Esophagus (tissue), 2 donors: ENCODE results near the gene ARID1B. TPM values are rescaled to one million over a fixed set of nuclear protein-coding genes. Genes with fewer than 3 reads are reported as not detected.

Experiments used
- H3K27ac ChIP-seq, 2 donors: one replicate each; pipeline ENCODE4 v1.5.1; 2013; ENCODE audit warnings: low read depth in 2 of 2, mild to moderate bottlenecking in 2 of 2, inconsistent platforms in 1 of 2, low read length in 1 of 2, moderate library complexity in 1 of 2
- H3K27me3 ChIP-seq, 2 donors: one replicate each; pipeline ENCODE4 v1.6.1; 2013; ENCODE audit warnings: low read length in 2 of 2, control low read depth in 1 of 2, mild to moderate bottlenecking in 1 of 2; ENCODE audit not compliant: insufficient read depth in 2 of 2, control insufficient read depth in 1 of 2
- H3K36me3 ChIP-seq, 2 donors: one replicate each; pipeline ENCODE4 v1.6.1; 2013; ENCODE audit warnings: low read length in 1 of 2; ENCODE audit not compliant: control insufficient read depth in 2 of 2, insufficient read depth in 2 of 2
- H3K4me1 ChIP-seq, 2 donors: one replicate each; pipeline ENCODE4 v1.6.1; 2013; ENCODE audit warnings: low read length in 1 of 2; ENCODE audit not compliant: control insufficient read depth in 2 of 2, insufficient read depth in 2 of 2
- H3K4me3 ChIP-seq, 2 donors: one replicate each; pipeline ENCODE4 v1.5.1; 2013; ENCODE audit warnings: low read length in 2 of 2, mild to moderate bottlenecking in 2 of 2, low read depth in 1 of 2, moderate library complexity in 1 of 2
- H3K9me3 ChIP-seq, 2 donors: one replicate each; pipeline ENCODE4 v1.6.1; 2013; ENCODE audit warnings: mild to moderate bottlenecking in 2 of 2, low read depth in 1 of 2, low read length in 1 of 2, moderate library complexity in 1 of 2; ENCODE audit not compliant: control insufficient read depth in 2 of 2, insufficient read depth in 1 of 2
- WGBS, 2 donors: extraction: QIAGEN DNeasy Blood & Tissue Kit; methylation state at CpG; one replicate each; pipeline ENCODE4 v1.1.7; 2013; 5-methylcytosine and 5-hydroxymethylcytosine counted together
- polyA plus RNA-seq, 2 donors: library from polyadenylated mRNA; stranded (reverse); fragments of 200-250 nt; gene quantifications; one replicate each; pipeline ENCODE4 v1.2.3, GENCODE V29; 2013
- donor health status: healthy with polysubstance abuse.
- donor health status: Bipolar disorder and iron deficiency.

Gene ARID1B
- polyA plus RNA-seq, 2 donors = 15.9 to 16.1 TPM

- Histone ChIP-seq H3K4me1 (peaks cover 2% of the 10 kb centered on the region in 2 donors), H3K27me3 (no peaks in the 10 kb centered on the region), H3K9me3 (no peaks in the 10 kb centered on the region), H3K27ac (no peak overlapping the region), H3K36me3 (peaks cover 0 to 11% of the 10 kb centered on the region in 2 donors), H3K4me3 (no peak overlapping the region)
- 68 to 74% methylated on average over 3 of the region's 3 CpGs for WGBS, 2 donors
These were observed 312.1 kb downstream of the ARID1B start for GRCh38 chr6:157089258-157089657.

DNA sequence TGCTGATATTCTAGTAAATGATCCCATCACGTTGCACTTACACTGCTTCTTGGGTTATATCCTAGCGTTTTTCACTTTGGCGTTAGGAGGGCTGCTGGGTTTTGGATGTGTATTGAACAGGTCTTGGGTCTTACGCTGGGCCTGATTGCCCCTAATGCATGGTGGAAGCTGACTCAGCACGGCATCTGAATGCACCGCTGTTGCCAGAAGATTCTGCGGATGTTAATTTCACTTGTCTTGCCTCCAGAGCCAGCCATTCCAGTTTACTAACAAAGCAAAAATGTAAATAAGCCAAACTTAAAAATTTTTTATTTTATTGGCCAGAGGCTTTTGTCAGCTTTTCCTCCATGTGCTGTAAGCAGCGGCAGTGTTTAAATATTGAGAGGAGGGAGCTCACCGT, 312.7 kb downstream of the ARID1B start:
- Histone ChIP-seq H3K9me3 (no peaks in the 10 kb centered on the region), H3K4me1 (peaks cover 2% of the 10 kb centered on the region in 2 donors), H3K36me3 (peaks cover 0 to 11% of the 10 kb centered on the region in 2 donors), H3K27me3 (no peaks in the 10 kb centered on the region), H3K4me3 (no peak overlapping the region), H3K27ac (no peak overlapping the region)
- 75 to 79% methylated on average over 9 of the region's 9 CpGs for WGBS, 2 donors

DNA sequence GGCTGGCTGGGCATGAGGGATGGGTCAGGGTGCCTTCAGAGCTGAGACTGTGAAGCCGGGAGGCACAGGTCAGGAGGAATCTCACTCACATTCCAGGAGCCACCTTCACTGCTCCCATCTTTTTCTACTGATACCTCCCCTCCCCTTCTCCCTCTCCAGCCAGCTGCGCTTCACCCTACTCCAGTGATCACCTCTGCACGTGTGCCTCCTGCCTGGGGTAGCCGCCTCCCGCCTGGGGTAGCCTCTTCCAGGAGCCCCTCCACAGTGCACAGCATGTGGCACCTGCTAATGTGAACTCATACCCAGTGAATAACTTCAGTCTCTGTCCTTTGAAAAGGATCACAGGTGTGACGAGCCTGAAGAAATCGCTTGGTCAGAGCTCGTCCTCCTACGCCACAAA, 313.6 kb downstream of the ARID1B start:
- Histone ChIP-seq H3K4me1 (peaks cover 2% of the 10 kb centered on the region in 2 donors), H3K4me3 (no peak overlapping the region), H3K27ac (no peak overlapping the region), H3K27me3 (no peaks in the 10 kb centered on the region), H3K36me3 (peaks cover 0 to 11% of the 10 kb centered on the region in 2 donors), H3K9me3 (no peaks in the 10 kb centered on the region)
- 93 to 94% methylated on average over 9 of the region's 9 CpGs for WGBS, 2 donors

GRCh38 chr6:157091243-157091642, 314.1 kb downstream of the ARID1B start:
- H3K27me3 ChIP-seq = no peaks in the 10 kb centered on the region
- no peak overlapping the region for H3K27ac ChIP-seq
- H3K4me1 ChIP-seq = peaks cover 2% of the 10 kb centered on the region in 2 donors
- H3K36me3 ChIP-seq = peaks cover 0 to 11% of the 10 kb centered on the region in 2 donors
- no peak overlapping the region for H3K4me3 ChIP-seq
- 83 to 85% methylated on average over 2 of the region's 2 CpGs for WGBS, 2 donors
- H3K9me3 ChIP-seq = no peaks in the 10 kb centered on the region

GRCh38 chr6:157091856-157092460, 314.8 kb downstream of the ARID1B start:
- 78 to 82% methylated on average over 6 of the region's 6 CpGs for WGBS, 2 donors
- Histone ChIP-seq H3K4me1 (peaks cover 2% of the 10 kb centered on the region in 2 donors), H3K36me3 (peaks cover 0 to 13% of the 10 kb centered on the region in 2 donors), H3K4me3 (no peak overlapping the region), H3K27me3 (no peaks in the 10 kb centered on the region), H3K9me3 (no peaks in the 10 kb centered on the region), H3K27ac (no peak overlapping the region)

- H3K4me1 ChIP-seq = peaks cover 2% of the 10 kb centered on the region in 2 donors
These were observed 315.6 kb downstream of the ARID1B start for GRCh38 chr6:157092736-157093135.

GRCh38 chr6:157093536-157093935, 316.4 kb downstream of the ARID1B start:
- Histone ChIP-seq H3K4me1 (peaks cover 2% of the 10 kb centered on the region in 2 donors), H3K36me3 (peaks cover 0 to 9% of the 10 kb centered on the region in 2 donors), H3K27me3 (no peaks in the 10 kb centered on the region), H3K9me3 (no peaks in the 10 kb centered on the region), H3K27ac (no peak overlapping the region), H3K4me3 (no peak overlapping the region)
- 78 to 85% methylated on average over 3 of the region's 3 CpGs for WGBS, 2 donors

More at GRCh38 chr6:157092736-157093135, 315.6 kb downstream of the ARID1B start:
- H3K27me3 ChIP-seq = no peaks in the 10 kb centered on the region
- H3K9me3 ChIP-seq = no peaks in the 10 kb centered on the region
- H3K36me3 ChIP-seq = peaks cover 0 to 13% of the 10 kb centered on the region in 2 donors
- WGBS, 2 donors = 85 to 88% methylated on average over 6 of the region's 6 CpGs
- H3K4me3 ChIP-seq = no peak overlapping the region
- no peak overlapping the region for H3K27ac ChIP-seq

GRCh38 chr6:157094038-157094437, 316.9 kb downstream of the ARID1B start:
- H3K27me3 ChIP-seq = no peaks in the 10 kb centered on the region
- H3K27ac ChIP-seq = no peak overlapping the region
- no peaks in the 10 kb centered on the region for H3K9me3 ChIP-seq
- no peak overlapping the region for H3K4me3 ChIP-seq
- peaks cover 0 to 9% of the 10 kb centered on the region in 2 donors for H3K36me3 ChIP-seq
- WGBS, 2 donors = 93 to 96% methylated on average over 6 of the region's 6 CpGs
- peaks cover 2% of the 10 kb centered on the region in 2 donors for H3K4me1 ChIP-seq

DNA sequence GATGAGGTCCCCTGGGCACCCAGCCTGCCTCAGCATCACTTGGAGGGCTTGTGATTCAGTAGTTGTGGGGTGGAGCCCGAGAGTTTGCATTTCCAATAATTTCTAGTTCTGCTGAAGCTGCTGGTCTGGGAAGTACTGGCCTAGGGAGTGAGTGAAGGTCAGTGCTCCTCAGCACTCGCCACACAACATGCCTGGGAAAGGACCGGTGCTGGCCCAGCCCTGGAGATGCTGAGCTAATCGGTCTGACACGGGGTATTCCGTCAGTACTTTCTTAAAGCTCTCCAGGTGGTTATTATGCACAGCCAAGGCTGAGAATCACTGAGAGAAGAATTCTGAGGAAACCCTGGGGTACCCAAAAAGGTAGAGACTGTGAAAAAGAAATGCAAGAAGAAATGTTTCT, 317.9 kb downstream of the ARID1B start:
- Histone ChIP-seq H3K27me3 (no peaks in the 10 kb centered on the region), H3K4me3 (no peak overlapping the region), H3K4me1 (peaks cover 2% of the 10 kb centered on the region in 2 donors), H3K9me3 (no peaks in the 10 kb centered on the region), H3K36me3 (peaks cover 0 to 7% of the 10 kb centered on the region in 2 donors), H3K27ac (no peak overlapping the region)
- WGBS, 2 donors = 88 to 92% methylated on average over 6 of the region's 6 CpGs

DNA sequence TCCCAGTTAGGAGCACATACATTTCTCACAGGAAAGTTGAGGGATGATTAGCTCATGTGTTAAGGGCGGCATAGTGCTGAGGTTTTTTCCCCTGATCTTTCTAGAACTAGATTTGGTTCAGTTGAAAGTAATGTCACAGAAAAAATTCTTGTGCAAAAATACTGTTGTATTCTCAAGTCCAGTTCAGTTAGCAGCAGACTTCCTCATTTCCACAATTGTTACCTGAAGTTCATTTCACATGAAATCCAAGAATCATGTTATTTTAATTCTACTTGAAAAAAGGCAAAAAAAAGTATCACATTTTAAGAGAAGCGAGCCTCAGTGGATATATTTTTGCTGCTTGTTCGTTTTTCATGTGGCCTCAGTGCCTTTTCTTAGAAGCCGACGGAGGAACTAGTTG, 318.4 kb downstream of the ARID1B start:
- Histone ChIP-seq H3K4me1 (peaks cover 2% of the 10 kb centered on the region in 2 donors), H3K27ac (no peak overlapping the region)
- WGBS, 2 donors = 96 to 97% methylated on average over 5 of the region's 5 CpGs

More for the DNA sequence above, 318.4 kb downstream of the ARID1B start:
- H3K4me3 ChIP-seq = no peak overlapping the region
- H3K9me3 ChIP-seq = no peaks in the 10 kb centered on the region
- peaks cover 0 to 7% of the 10 kb centered on the region in 2 donors for H3K36me3 ChIP-seq
- no peaks in the 10 kb centered on the region for H3K27me3 ChIP-seq
